Lower leg skin (tissue), 3 donors: ENCODE results near the gene FRS2.

ENCODE experiments used
- CTCF ChIP-seq, 3 donors: fragments of 450-650 bp; IDR thresholded peaks; one replicate each; pipeline ENCODE4 v1.5.1; 2016; ENCODE audit warnings: antibody characterized with exemption in 3 of 3, mild to moderate bottlenecking in 3 of 3, moderate library complexity in 2 of 3
- POLR2A ChIP-seq, 2 donors: fragments of 450-650 bp; IDR thresholded peaks; one replicate each; pipeline ENCODE4 v1.6.1; 2016 to 2017; ENCODE audit warnings: antibody characterized with exemption in 2 of 2, mild to moderate bottlenecking in 1 of 2, moderate library complexity in 1 of 2

- TF ChIP-seq CTCF (IDR thresholded peaks at IDR 0.05), result no peak
- TF ChIP-seq POLR2A (IDR thresholded peaks at IDR 0.05), result no peak
These were observed 128.1 kb downstream of the FRS2 start for GRCh38 chr12:69598174-69598753.
